T-helper 2 cell treated with Interferon-gamma antibody and Interleukin-4, amounts not matched to agents 100 ng/mL and 5 ng/mL, for 36 hours (primary cell): ENCODE measurements around the gene COA6. TPM values are rescaled to one million over a fixed set of nuclear protein-coding genes. Genes with fewer than 3 reads are reported as not detected.

Source experiments
- intact Hi-C: fragments of 100-400 bp; cut with micrococcal nuclease; formaldehyde crosslinking; loops from one replicate; pipeline ENCODE4 v1.15.1; 2023
- total RNA-seq: library from RNA; stranded (reverse); gene quantifications from 2 replicates; pipeline ENCODE4 v1.2.3, GENCODE V29; 2022

The COA6 gene
- total RNA-seq, 1 donor from 2014 or later: 47.2 TPM

DNA sequence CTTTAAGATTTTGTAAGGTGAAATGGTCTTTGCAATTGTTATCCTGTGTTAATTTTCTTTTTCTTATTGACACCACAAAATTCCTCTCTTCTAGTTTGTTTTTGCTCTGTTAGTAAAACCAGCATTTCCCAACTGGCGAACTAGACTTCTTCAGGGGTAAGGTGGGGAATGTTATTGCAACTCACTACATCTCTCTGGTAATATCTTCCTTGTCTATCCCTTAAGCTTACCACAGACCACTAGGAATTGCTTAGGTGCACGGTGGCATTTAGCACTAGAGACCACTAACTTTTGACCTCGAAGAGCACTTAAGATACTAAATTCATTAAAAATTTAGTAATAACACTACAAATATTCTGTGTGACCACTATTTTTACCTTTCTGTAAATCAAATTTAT, 4.2 kb upstream of the COA6 start:
- intact Hi-C loops: no loop called here

DNA sequence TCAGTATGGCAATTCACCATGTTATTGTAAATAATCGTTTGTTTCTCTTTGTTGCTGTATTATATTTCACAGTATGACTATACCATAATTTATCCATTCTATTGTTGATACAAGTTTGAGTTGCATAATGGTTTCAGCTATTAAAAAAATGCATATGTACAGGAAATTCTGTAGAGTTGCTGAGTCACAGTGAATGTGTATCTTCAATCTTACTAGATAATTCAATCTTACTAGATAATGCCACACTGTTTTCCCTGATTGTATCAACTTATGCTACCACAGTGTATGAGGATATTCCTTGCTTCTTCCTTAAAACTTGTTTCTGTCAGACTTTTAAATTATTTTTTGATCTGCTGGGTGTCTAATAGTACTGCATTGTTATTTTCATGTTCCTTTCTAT, 3.5 kb upstream of the COA6 start:
- intact Hi-C loops: loop anchor here (5.0 to 10.0 kb wide), 4 partner anchors 235 to 1495 kb away; partner anchors contain the start of genes B3GALNT2, LYST and TOMM20

DNA sequence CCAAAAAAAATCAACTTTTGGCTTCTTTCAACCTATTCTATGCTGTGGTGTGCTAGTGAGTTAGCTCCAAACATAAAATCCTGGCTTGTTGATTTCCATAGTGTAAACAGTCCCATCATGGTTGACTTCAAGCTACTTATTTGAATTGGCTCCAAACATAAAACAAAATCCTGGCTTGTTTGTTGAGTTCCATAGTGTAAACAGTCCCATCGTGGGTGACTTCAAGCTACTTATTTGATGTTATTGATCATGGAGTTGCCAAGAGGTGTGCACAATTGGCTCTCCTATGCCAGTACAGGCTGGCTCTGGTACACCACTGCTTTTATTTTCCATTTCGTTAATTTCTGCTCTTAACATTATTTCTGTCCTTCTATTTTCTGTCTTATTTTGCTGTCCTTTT, 1.8 kb upstream of the COA6 start:
- intact Hi-C loops: loop anchor here (5.0 to 10.0 kb wide), 4 partner anchors 233 to 1493 kb away; partner anchors contain the start of genes B3GALNT2, LYST and TOMM20

DNA sequence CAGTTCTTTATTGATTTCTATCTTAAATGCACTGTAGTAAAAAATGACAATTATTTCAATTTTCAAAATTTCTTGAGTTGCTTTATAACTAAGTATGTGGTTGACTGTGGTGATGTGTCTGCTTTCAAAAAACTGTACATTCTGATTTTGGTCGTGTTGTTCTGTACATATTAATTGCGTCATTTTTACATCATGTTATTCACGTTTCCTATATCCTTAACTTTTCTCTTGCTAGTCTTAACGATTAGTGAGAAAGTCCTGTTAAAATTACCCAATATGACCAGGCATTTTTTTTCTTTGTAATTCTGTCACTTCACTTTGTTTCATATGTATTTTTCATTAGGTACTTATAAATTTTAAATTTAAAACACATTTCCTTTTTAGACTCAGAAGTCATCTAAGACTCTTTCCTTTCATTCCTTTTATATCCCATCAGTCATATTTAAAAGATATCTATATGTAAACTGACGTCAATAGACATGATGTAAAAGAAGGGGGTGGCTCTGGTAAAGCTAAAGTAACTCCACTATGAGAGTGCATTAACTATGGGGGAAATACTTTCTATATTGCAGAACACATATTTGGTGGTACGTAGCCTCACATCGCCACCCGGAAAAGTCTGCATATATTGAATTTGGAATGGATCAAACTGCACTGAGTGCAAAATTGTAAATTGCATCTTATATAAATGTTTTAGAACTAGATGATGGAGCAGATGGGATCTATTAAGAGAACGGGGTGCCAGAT, 1.1 kb upstream of the COA6 start:
- intact Hi-C loops: loop anchor here (5.0 to 10.0 kb wide), 4 partner anchors 233 to 1493 kb away; partner anchors contain the start of genes B3GALNT2, LYST and TOMM20

DNA sequence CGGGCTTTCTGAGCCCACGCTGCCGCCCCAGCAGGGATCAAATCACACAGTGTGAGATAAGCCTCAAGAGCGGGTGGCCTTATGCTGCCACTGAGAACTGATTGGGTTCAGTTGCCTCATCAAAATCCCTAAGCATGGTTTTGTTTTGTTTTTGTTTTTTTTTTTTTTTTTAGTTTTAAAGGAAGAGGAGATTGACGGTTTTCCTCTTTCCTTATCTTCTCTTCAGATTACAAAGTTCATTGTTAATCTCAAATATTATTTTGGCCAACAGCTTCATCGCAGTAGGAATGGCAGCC, 651 bp downstream of the COA6 start:
- intact Hi-C loops: loop anchor here (1.0 to 10.0 kb wide), 10 partner anchors 17 to 1491 kb away; partner anchors contain the start of genes ARID4B, B3GALNT2, GGPS1 and LYST

DNA sequence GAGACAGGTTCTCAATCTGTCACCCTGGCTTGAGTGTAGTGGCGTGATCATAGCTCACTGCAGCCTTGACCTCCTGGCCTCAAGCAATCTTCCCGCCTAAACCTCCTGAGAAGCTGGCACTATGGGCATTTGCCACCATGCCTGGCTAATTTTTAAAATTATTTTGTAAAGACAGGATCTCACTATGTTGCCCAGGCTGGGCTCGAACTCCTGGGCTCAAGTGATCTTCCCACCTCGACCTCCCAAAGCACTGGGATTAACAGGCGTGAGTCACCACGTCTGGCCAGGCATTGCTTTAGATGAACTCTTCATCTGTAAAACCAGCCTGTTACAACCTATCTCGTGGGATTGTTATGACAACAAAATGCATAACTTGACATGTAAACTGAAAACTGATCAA, 2.4 kb downstream of the COA6 start:
- intact Hi-C loops: loop anchor here (10.0 kb wide), 2 partner anchors 229 to 1489 kb away; partner anchors contain the start of gene LYST

DNA sequence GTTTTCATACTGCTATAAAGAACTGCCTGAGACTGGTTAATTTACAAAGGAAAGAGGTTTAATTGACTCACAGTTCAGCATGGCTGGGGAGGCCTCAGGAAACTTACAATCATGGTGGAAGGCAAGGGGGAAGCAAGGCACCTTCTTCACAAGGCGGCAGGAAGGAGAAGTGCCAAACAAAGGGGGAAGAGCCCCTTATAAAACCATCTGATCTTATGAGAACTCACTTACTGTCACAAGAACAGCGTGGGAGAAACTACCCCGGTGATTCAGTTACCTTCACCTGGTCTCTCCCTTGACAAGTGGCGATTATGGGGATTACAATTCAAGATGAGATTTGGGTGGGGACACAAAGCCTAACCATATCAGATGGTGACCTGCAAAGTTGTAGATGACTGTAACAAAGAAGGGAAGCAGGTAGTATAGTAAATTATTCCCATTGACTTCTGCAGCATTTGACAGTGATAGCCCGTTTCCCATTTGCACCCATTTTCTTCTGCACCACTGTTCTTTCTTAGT, 6.4 kb downstream of the COA6 start:
- intact Hi-C loops: loop anchor here (10.0 kb wide), 2 partner anchors 225 to 1485 kb away; partner anchors contain the start of gene LYST

DNA sequence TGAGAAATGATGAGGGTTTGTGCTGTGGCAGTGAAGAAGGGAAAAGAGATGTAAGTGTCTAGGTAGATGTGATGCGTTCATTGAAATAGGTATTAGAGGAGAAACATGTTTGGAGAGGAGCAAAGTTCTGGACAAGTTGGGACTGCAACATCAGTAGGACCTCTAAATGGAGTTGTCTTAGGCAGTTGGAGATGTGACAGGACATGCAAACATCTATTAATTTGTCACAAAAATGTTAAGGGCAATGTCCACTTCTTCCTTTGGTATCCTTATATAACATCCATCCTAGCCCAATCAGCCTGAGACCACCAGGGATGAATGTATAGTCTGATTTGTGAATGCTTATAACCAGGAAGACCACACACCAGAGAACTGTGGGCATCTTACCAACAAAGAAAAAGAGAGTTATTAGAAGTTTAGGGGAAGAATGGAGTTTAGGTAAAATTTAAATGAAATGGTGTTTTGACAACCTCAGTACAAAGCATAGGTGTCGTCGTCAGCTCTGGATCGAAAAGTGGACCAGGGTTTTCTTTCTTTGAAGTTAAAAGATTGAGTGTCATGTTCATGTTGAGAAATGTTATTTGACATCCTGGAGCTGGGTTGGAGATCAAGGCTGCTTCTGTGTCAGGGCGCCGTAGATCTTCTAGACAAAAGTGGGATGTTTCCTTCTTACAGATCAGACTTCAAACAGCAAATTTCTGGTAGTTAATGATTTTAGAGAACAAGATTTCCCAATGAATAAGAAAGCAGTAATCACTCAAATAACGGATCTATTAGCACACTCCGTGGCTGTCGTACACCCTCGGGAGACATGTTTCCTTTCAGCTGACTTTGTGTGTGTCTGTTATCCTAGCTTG, 8.7 kb downstream of the COA6 start:
- intact Hi-C loops: no loop called here

DNA sequence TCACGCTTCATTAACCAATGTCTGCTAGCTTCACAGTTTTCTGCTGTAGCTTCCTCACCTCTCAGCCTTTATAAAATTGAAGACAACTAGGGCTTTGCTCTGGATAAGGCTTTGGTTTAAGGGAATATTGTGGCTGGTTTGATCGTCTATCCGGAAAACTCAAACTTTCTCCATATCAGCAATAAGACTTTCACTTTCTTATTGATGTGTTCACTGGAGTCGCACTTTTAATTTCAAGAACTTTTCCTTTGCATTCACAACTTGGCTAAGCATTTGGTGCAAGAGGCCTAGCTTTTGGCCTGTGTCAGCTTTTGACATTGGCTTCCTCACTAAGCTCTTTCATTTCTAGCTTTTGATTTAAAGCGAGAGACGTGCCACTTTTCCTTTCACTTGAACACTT, 12.9 kb downstream of the COA6 start:
- intact Hi-C loops: no loop called here

DNA sequence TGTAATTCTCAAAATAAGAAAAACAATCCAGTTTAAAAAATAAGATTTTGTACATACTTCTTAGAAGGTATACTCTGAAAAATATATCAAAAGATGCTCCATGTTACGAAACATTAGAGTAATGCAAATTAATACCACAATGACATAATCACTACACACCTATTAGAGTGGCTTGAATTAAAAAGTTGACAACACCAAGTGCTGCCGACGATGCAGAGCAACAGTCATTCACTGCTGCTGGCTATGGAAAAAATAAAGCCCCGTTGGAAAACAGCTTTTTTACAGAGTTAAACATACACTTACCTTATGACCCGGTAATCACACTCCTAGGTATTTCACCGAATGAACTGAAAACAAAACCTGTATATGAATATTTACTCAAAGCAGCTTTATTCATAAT, 14.8 kb downstream of the COA6 start:
- intact Hi-C loops: no loop called here

DNA sequence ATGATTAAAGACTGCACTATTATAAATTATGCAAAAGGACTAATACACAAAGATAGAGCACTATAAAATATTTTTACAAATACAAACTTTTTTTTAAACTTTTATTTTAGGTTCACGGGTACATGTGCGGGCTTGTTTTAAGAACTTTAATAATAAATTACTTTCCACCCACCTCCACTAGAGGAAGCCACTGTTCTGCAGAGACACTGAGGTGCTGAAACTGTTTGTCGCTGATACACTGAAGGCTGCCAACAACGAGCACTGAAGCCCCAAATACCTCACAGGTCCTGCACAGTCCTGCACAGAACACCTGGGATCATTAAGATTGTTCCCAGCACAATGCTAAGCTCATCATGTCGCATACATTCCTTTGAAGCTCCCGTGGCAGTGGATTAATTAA, 19.9 kb downstream of the COA6 start:
- intact Hi-C loops: loop anchor here (2.0 kb wide), 1 partner anchor 16 kb away; no protein-coding TSS in a partner anchor

DNA sequence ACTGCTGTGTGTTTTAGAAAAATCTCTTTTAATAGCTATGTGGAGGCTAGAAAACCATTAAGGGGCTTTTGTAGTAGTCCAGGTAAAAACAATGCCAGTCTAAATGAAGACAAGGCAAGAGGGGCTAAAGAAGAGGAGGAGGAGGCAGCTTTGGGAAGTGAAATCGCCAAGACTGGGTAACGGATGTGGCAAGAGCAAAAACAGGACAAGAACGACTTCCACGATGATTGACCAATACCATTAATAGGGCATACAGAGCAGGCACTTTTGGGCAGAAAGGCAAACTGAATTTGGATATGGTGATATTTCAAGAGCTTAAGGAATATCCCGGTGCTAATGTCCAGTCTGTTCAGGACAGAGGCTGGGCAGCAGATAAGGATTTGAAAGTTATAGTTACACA, 22.0 kb downstream of the COA6 start:
- intact Hi-C loops: no loop called here

DNA sequence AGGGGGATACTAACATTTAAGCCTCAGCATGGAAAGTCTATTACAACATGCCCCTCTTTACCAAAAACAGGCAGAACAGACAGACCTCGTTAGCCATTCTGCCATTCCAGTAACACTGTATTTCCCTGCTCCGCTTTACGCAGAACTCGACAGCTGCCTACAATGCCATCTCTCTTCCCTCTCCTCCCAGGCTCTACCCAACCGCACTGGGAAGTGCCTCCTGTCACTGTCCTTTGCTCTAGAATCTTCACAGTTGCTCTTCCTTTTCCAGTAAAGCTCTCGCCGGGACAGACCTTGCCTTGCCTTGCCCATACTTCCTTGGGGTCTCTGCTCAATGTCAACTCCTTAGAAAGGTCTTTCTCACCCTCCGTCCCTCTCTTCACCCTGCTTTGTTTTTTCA, 22.8 kb downstream of the COA6 start:
- intact Hi-C loops: no loop called here

DNA sequence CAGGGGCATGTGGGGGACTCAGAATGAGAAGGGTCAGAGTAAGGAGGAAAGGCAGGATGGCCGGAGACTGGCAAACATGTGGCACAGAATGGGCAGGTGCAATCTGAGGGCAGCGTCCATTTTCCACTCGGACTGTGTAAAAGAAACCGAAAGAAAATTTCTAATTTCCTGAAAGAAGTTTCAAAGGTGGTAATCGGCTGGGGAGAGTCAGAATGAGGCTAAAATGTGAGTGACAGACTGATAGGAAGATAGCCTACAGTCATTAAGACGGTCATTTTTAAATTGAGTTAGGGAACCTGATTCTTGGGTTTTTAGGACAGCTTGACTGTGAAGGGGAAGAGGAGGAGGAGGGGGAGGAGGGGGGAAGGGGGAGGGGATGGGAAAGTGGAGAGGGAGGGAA, 23.6 kb downstream of the COA6 start:
- intact Hi-C loops: no loop called here

DNA sequence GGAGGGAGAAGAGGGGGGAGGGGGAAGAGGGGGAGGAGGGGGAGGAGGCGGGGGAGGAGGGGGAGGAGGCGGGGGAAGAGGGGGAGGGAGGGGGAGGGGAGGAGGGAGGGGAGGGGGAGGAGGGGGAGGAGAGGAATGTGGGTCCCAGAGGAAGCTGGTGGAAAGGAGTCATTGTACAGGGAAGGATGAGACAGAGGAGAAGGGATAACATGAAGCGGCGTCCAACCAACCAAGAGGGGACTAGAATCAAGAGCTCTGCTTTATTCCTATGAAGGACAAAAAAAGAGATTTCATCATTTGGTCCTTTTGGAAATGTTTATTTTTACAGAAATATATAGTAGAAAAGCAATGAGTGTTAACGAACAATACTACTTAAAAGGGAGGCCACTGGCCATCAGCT, 24.5 kb downstream of the COA6 start:
- intact Hi-C loops: loop anchor here (2.0 kb wide), 1 partner anchor 81 kb away; the partner anchor contains the start of gene TARBP1

DNA sequence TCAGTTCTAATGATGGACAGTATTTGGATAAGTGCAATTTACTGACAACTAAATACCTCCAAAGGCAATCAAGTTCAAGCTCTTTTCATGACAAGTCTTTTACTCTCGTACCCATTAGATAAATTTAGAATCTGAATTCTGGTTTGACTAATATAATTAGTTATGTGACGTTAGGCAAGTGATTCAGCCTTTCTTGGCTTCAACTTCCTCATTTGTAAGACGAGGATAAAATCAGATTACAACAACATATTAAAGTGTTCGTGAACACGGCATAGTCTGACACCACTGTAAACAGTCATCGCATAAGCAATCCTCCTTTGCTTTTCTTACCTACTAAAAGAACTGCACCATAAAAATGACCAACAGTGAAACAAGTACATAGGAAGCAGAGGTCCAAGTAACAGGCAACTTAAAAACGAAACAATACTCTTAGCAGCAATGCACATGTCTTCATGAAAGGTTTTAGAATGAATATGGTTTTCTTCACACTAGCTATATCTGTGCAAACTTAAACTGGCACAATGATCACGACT, 25.7 kb downstream of the COA6 start:
- intact Hi-C loops: loop anchor here (2.0 kb wide), 1 partner anchor 80 kb away; the partner anchor contains the start of gene TARBP1

DNA sequence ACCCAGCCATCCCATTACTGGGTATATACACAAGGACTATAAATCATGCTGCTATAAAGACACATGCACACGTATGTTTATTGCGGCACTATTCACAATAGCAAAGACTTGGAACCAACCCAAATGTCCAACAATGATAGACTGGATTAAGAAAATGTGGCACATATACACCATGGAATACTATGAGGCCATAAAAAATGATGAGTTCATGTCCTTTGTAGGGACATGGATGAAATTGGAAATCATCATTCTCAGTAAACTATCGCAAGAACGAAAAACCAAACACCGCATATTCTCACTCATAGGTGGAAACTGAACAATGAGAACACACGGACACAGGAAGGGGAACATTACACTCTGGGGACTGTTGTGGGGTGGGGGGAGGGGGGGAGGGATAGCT, 26.3 kb downstream of the COA6 start:
- intact Hi-C loops: loop anchor here (2.0 kb wide), 1 partner anchor 79 kb away; the partner anchor contains the start of gene TARBP1

DNA sequence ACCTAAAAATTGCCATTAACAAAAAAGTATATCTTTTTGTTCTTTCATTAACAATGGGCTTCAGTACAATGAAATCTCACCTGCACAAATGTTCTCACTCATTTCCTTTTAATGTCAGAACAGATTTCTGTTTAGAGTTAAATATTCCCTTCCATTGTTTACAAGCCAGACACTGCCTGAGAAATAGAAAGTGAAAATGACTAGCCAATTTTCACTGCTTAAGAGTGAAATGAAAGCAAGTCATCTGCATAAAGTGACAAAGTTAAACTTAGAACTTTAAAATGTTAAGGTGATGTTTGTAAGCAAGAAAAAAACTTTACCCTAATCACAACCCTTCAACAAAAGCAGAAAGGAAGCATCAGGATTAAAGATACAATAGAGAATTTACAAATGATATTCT, 27.5 kb downstream of the COA6 start:
- intact Hi-C loops: loop anchor here (1.0 to 10.0 kb wide), 4 partner anchors 9 to 286 kb away; partner anchors contain the start of gene COA6

DNA sequence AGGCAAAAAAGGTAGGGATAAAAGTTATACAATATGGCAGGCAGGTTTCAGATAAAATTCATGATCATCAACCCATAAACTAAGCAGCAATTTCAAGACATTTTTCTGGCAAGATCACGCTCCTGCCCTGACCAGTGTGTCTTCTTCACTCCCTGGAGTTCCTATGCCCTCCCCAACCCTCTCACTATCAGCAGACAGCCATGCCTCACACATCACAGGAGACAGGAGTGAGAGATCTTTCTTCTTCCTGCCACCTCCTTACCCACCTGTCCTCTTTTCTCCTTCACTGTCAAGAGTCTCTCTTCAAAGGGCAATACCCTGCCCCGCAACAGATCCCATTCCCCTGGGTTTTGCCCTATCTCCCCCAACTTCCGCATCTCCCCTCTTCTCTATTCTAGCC, 28.4 kb downstream of the COA6 start:
- intact Hi-C loops: loop anchor here (5.0 to 10.0 kb wide), 2 partner anchors 206 to 287 kb away; no protein-coding TSS in a partner anchor

DNA sequence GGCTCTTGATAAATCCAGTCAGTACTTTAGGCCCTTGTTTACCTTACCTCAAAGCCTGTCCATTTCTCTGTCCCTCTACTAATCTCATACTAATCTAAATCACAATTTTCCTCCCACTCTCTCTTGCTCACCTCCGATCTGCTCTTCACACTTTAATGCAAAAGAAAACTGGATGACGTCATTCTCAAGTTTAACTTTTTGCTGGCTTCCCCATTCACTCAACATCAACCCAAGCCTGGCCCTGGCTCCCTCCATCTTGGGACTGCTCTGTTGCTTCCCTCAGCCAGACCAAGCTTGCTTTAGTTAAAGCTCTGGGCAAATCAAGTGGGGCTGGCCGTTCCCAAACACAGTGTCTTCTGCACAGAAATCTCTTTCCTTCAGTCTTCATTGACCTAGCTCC, 29.7 kb downstream of the COA6 start:
- intact Hi-C loops: loop anchor here (5.0 to 10.0 kb wide), 2 partner anchors 204 to 288 kb away; no protein-coding TSS in a partner anchor

DNA sequence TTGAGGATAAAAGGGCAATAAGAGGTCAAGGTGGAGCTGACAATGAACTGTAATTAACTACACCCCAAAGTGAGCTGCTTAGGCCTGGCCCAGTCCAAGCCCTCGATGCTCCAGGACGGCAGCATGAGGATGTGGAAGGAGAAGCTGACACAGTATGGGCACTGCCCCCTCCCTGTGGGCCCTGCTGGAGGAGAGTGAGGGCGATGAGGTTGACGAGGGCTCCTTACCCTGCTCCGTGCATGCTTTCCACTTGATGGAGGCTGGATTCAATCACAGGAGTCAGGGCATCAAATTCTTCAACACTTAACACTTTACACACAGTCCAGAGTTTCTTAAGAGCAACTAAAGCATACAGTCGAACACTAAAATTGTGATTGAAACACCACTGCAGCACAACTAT, 32.4 kb downstream of the COA6 start:
- intact Hi-C loops: loop anchor here (10.0 kb wide), 1 partner anchor 291 kb away; no protein-coding TSS in a partner anchor
